ENCODE results near the gene ODAD2.

ODAD2 gene

DNA sequence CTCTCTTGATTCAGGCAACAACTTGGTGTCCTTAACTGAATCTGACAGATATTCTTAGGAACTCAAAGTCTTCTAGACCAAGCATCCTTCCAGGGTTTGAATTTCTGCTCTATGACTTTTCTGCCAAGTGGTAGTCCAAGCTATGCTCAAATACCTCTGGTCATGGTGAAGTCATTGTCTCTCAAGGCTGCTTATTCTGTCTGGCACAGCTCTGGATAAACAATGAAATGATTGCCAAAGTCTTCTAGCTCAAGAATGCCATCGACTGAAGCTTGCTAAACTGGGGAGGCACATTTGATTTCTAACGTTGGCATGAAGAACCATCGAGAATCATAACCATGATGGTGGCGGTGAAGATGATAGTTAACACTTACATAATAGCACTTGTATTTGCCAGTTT, 137.1 kb downstream of the ODAD2 start:
- DNase-seq (no peak), ATAC-seq (ENCODE audit: insufficient read depth, low read depth) (no peak)
- no peaks in the 10 kb centered on the region for H4K20me1 ChIP-seq (ENCODE audit: insufficient read depth, low read length)
- no peak overlapping the region for H3K9ac ChIP-seq (ENCODE audit: low read depth, low read length)
- no peak overlapping the region for H3K4me2 ChIP-seq (ENCODE audit: insufficient read depth, low read length)
- no peak for TF ChIP-seq EZH2 (IDR thresholded peaks at IDR 0.05; ENCODE audit: borderline replicate concordance, low read depth, low read length, severe bottlenecking)
- TF ChIP-seq, protein P1, sequence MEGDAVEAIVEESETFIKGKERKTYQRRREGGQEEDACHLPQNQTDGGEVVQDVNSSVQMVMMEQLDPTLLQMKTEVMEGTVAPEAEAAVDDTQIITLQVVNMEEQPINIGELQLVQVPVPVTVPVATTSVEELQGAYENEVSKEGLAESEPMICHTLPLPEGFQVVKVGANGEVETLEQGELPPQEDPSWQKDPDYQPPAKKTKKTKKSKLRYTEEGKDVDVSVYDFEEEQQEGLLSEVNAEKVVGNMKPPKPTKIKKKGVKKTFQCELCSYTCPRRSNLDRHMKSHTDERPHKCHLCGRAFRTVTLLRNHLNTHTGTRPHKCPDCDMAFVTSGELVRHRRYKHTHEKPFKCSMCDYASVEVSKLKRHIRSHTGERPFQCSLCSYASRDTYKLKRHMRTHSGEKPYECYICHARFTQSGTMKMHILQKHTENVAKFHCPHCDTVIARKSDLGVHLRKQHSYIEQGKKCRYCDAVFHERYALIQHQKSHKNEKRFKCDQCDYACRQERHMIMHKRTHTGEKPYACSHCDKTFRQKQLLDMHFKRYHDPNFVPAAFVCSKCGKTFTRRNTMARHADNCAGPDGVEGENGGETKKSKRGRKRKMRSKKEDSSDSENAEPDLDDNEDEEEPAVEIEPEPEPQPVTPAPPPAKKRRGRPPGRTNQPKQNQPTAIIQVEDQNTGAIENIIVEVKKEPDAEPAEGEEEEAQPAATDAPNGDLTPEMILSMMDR (IDR thresholded peaks at IDR 0.05; ENCODE audit: borderline replicate concordance, extremely low read depth, low read length, poor library complexity, severe bottlenecking): no peak
- H3K4me3 ChIP-seq (ENCODE audit: low read depth in 1 of 2, low read length in 2 of 2): no peak overlapping the region
- H3K36me3 ChIP-seq (ENCODE audit: insufficient read depth, low read length): no peaks in the 10 kb centered on the region
- no peak overlapping the region for H2AFZ ChIP-seq (ENCODE audit: low read depth, low read length)
- H3K27me3 ChIP-seq (ENCODE audit: insufficient read depth, low read length, poor library complexity): no peaks in the 10 kb centered on the region
- no peaks in the 10 kb centered on the region for H3K79me2 ChIP-seq (ENCODE audit: insufficient read depth, low read length)
- no peaks in the 10 kb centered on the region for H3K4me1 ChIP-seq (ENCODE audit: insufficient read depth, low read length)
- H3K9me3 ChIP-seq (ENCODE audit: insufficient read depth, low read length, severe bottlenecking): no peaks in the 10 kb centered on the region
- no peak overlapping the region for H3K27ac ChIP-seq (ENCODE audit: low read length)

DNA sequence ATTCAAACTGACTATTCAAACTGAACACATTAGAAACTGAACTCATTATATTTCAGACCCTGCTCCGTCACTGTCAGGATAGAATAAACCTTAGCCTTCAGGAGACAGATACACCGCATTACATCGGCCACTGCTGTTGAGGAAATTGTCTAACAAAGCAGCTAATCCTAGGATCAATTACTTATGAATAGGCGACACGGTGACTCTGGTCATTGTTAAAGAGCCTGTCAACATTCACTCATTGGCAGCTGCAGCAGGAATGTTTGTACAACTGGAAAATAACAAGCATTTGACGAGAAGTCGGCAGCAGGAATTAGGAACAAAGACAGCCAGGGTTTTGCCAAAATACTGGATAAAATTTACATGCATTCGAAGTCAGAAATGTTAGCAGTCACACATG, 141.3 kb downstream of the ODAD2 start:
- H3K27ac ChIP-seq (ENCODE audit: low read length): no peak overlapping the region
- no peak for TF ChIP-seq EZH2 (IDR thresholded peaks at IDR 0.05; ENCODE audit: borderline replicate concordance, low read depth, low read length, severe bottlenecking)
- TF ChIP-seq, protein P1 (IDR thresholded peaks at IDR 0.05; ENCODE audit: borderline replicate concordance, extremely low read depth, low read length, poor library complexity, severe bottlenecking): no peak
- ATAC-seq (ENCODE audit: insufficient read depth, low read depth): no peak

DNA sequence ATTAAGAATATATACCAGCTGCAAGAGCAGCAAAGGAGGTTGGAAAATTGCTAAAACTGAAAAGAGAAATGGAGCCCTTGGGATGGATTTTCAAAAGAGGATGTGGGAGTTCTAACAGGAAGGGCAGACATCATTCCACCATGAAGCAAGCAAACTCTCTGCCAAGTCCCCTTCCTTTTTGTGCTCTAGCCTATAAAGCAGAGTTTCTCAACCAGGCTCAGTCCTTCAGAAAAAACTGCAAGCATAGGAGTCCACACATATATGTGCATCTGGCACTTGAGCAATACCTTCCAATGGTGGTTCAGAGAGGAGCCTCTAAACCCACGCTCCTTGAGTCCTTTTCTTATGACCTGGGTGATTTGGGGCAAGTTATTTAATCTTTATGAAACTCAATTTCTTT, 154.7 kb downstream of the ODAD2 start:
- Histone ChIP-seq H3K27ac (ENCODE audit: low read length) (no peak overlapping the region), H3K9ac (ENCODE audit: low read depth, low read length) (no peak overlapping the region), H3K9me3 (ENCODE audit: insufficient read depth, low read length, severe bottlenecking) (no peaks in the 10 kb centered on the region), H4K20me1 (ENCODE audit: insufficient read depth, low read length) (no peaks in the 10 kb centered on the region), H2AFZ (ENCODE audit: low read depth, low read length) (no peak overlapping the region), H3K36me3 (ENCODE audit: insufficient read depth, low read length) (no peaks in the 10 kb centered on the region), H3K79me2 (ENCODE audit: insufficient read depth, low read length) (no peaks in the 10 kb centered on the region), H3K4me1 (ENCODE audit: insufficient read depth, low read length) (no peaks in the 10 kb centered on the region), H3K27me3 (ENCODE audit: insufficient read depth, low read length, poor library complexity) (no peaks in the 10 kb centered on the region), H3K4me3 (ENCODE audit: low read depth in 1 of 2, low read length in 2 of 2) (no peak overlapping the region), H3K4me2 (ENCODE audit: insufficient read depth, low read length) (no peak overlapping the region)
- DNase-seq: no peak
- TF ChIP-seq, protein P1 (IDR thresholded peaks at IDR 0.05; ENCODE audit: borderline replicate concordance, extremely low read depth, low read length, poor library complexity, severe bottlenecking): no peak
- TF ChIP-seq EZH2 (IDR thresholded peaks at IDR 0.05; ENCODE audit: borderline replicate concordance, low read depth, low read length, severe bottlenecking): no peak
- ATAC-seq (ENCODE audit: insufficient read depth, low read depth): no peak

More for the DNA sequence above, 141.3 kb downstream of the ODAD2 start:
- no peaks in the 10 kb centered on the region for H4K20me1 ChIP-seq (ENCODE audit: insufficient read depth, low read length)
- no peaks in the 10 kb centered on the region for H3K36me3 ChIP-seq (ENCODE audit: insufficient read depth, low read length)
- DNase-seq: no peak
- no peaks in the 10 kb centered on the region for H3K27me3 ChIP-seq (ENCODE audit: insufficient read depth, low read length, poor library complexity)
- H3K79me2 ChIP-seq (ENCODE audit: insufficient read depth, low read length): no peaks in the 10 kb centered on the region
- H3K4me1 ChIP-seq (ENCODE audit: insufficient read depth, low read length): no peaks in the 10 kb centered on the region
- no peak overlapping the region for H3K4me3 ChIP-seq (ENCODE audit: low read depth in 1 of 2, low read length in 2 of 2)
- H2AFZ ChIP-seq (ENCODE audit: low read depth, low read length): no peak overlapping the region
- no peak overlapping the region for H3K4me2 ChIP-seq (ENCODE audit: insufficient read depth, low read length)
- no peak overlapping the region for H3K9ac ChIP-seq (ENCODE audit: low read depth, low read length)
- H3K9me3 ChIP-seq (ENCODE audit: insufficient read depth, low read length, severe bottlenecking): no peaks in the 10 kb centered on the region

DNA sequence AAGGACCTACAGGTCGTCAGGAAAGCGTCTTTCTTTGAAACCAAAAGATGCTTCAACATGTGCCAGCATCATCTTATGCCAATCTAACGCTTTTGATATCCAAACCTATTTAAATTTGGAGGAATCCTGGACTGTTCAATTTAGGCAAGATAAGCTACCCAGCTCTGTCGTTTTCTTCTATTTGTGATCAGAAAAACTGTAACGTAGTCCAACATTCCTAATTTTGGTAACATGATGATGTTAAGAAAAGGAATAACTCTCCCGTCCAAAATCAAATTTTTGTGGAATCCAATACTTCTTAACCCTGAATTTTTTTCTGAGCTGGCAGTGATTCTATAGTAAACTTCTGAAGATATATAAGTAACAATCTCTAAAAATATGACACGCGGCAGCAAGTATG, 160.0 kb downstream of the ODAD2 start:
- Histone ChIP-seq H3K36me3 (ENCODE audit: insufficient read depth, low read length) (no peaks in the 10 kb centered on the region), H3K4me3 (ENCODE audit: low read depth in 1 of 2, low read length in 2 of 2) (no peak overlapping the region), H3K27ac (ENCODE audit: low read length) (no peak overlapping the region), H3K4me1 (ENCODE audit: insufficient read depth, low read length) (no peaks in the 10 kb centered on the region), H3K4me2 (ENCODE audit: insufficient read depth, low read length) (no peak overlapping the region), H2AFZ (ENCODE audit: low read depth, low read length) (no peak overlapping the region), H3K9ac (ENCODE audit: low read depth, low read length) (no peak overlapping the region), H3K27me3 (ENCODE audit: insufficient read depth, low read length, poor library complexity) (no peaks in the 10 kb centered on the region), H3K9me3 (ENCODE audit: insufficient read depth, low read length, severe bottlenecking) (no peaks in the 10 kb centered on the region), H3K79me2 (ENCODE audit: insufficient read depth, low read length) (no peaks in the 10 kb centered on the region), H4K20me1 (ENCODE audit: insufficient read depth, low read length) (no peaks in the 10 kb centered on the region)
- TF ChIP-seq EZH2 (IDR thresholded peaks at IDR 0.05; ENCODE audit: borderline replicate concordance, low read depth, low read length, severe bottlenecking): no peak
- TF ChIP-seq, protein P1 (IDR thresholded peaks at IDR 0.05; ENCODE audit: borderline replicate concordance, extremely low read depth, low read length, poor library complexity, severe bottlenecking): no peak
- no peak for DNase-seq
- ATAC-seq (ENCODE audit: insufficient read depth, low read depth): no peak

Data from DND-41 (cell line).